Neural cell (in vitro differentiated cells): ENCODE data around the gene FNDC3A.
"Not testable (repeated sequence)": the region's sequence is repeated elsewhere in the genome, so short reads cannot be mapped to it uniquely, and the experiment has no call there.

Experiments
- CTCF ChIP-seq: fragments of 450-650 bp; IDR thresholded peaks from 2 replicates; pipeline ENCODE4 v1.5.1; 2014; ENCODE audit warnings: antibody characterized with exemption, mild to moderate bottlenecking, moderate library complexity; ENCODE audit not compliant: poor library complexity, severe bottlenecking
- EP300 ChIP-seq: fragments of 450-650 bp; conservative IDR thresholded peaks from 2 replicates; pipeline ENCODE4 v1.6.1; 2014; ENCODE audit warnings: antibody characterized with exemption, mild to moderate bottlenecking, moderate library complexity; ENCODE audit not compliant: poor library complexity, severe bottlenecking
- EZH2 ChIP-seq: fragments of 200-600, 300-800 bp; shearing (Covaris generic), sonication (generic); IDR thresholded peaks from 2 replicates; pipeline ENCODE4 v1.6.1; 2014; ENCODE audit warnings: antibody characterized with exemption, low read length, borderline replicate concordance, mild to moderate bottlenecking; ENCODE audit not compliant: insufficient read depth, poor library complexity, severe bottlenecking
- MXI1 ChIP-seq: fragments of 450-650 bp; conservative IDR thresholded peaks from 2 replicates; pipeline ENCODE4 v1.6.1; 2014; ENCODE audit warnings: antibody characterized with exemption, mild to moderate bottlenecking; ENCODE audit not compliant: poor library complexity, severe bottlenecking
- POLR2AphosphoS5 ChIP-seq: IDR thresholded peaks from 2 replicates; pipeline ENCODE4 v1.6.1; 2012
- RAD21 ChIP-seq: fragments of 450-650 bp; conservative IDR thresholded peaks from 2 replicates; pipeline ENCODE4 v1.6.1; 2014; ENCODE audit warnings: antibody characterized with exemption, mild to moderate bottlenecking, moderate library complexity
- REST ChIP-seq: IDR thresholded peaks from 2 replicates; pipeline ENCODE4 v1.6.1; 2012; ENCODE audit warnings: borderline replicate concordance
- SMC3 ChIP-seq: fragments of 450-650 bp; conservative IDR thresholded peaks from 2 replicates; pipeline ENCODE4 v1.6.1; 2014; ENCODE audit warnings: antibody characterized with exemption, mild to moderate bottlenecking, moderate library complexity; ENCODE audit not compliant: poor library complexity
- TAF1 ChIP-seq: IDR thresholded peaks from 2 replicates; pipeline ENCODE4 v1.6.1; 2012; ENCODE audit warnings: low read depth

GRCh38 chr13:49118455-49118854 is 142.7 kb downstream of the FNDC3A start:
- not testable (repeated sequence) for TF ChIP-seq CTCF, POLR2AphosphoS5, EZH2, RAD21, SMC3, REST, MXI1, EP300, TAF1
